T-helper 22 cell (primary cell): Measurements from ENCODE around the gene TMEM154.

ENCODE experiments used
- DNase-seq: peaks from one replicate; pipeline ENCODE4 v3.0.0-alpha.2; 2020; ENCODE audit warnings: low read depth

TMEM154 gene

DNA sequence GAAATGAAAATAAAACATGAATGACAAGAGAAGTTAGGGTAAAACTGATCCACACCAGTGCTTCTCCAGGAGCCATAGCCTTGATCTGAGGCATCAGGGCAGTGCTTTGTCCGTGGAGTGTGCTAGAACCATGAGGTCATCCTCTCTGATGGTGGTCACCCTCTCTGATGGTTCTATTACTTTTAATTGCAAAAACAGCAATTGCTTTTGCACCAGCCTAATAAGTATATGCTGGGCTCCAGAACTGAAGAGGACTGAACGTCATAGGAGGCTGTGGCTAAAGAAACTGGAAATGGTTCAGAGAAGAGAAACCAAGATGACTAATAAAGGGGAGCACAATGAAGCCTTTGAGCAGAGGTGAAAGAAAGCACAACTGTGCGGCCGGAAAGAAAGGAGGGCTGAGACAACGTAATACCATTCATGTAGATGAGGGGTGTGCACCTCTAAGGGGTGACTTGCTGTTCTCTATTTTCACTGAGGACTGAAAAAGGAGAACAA is 17.0 kb upstream of the TMEM154 start:
- DNase-seq, result peak; percentile 48

DNA sequence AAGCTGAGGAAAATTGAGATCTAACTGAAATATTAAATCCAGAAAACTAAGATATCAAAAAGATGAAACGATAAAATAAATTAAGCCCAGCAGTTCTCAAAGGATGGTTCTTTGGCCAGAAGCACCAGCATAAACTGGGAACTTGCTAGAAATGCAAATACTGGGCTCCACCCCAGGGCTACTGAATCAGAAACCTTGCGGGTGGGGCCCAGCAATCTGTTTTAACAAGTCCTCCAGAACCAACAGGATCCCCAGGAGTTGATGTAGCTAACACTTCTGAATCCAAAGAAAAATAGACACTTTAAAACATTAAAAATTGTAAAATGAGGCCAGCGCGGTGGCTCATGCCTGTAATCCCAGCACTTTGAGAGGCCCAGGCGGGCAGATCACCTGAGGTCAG is 14.1 kb upstream of the TMEM154 start:
- DNase-seq, result no peak

DNA sequence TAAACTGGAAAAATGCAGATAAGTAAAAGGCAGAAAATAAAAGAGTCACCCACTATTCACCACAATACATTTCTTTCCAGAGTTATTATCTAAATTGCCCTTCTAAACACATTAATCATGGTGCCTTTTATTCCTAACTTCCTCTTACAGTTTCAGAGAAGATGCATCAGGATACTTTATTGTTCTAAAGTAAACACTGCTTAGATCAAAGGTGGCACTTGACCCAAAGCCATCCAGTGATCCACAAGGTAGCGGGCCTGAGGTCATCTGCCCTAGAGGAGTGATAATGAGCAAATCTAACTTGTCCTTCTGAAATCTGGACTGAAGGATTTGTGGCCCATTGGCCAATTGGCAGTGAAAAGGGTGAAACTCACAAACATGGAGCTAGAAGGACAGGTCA is 12.0 kb upstream of the TMEM154 start:
- no peak for DNase-seq

DNA sequence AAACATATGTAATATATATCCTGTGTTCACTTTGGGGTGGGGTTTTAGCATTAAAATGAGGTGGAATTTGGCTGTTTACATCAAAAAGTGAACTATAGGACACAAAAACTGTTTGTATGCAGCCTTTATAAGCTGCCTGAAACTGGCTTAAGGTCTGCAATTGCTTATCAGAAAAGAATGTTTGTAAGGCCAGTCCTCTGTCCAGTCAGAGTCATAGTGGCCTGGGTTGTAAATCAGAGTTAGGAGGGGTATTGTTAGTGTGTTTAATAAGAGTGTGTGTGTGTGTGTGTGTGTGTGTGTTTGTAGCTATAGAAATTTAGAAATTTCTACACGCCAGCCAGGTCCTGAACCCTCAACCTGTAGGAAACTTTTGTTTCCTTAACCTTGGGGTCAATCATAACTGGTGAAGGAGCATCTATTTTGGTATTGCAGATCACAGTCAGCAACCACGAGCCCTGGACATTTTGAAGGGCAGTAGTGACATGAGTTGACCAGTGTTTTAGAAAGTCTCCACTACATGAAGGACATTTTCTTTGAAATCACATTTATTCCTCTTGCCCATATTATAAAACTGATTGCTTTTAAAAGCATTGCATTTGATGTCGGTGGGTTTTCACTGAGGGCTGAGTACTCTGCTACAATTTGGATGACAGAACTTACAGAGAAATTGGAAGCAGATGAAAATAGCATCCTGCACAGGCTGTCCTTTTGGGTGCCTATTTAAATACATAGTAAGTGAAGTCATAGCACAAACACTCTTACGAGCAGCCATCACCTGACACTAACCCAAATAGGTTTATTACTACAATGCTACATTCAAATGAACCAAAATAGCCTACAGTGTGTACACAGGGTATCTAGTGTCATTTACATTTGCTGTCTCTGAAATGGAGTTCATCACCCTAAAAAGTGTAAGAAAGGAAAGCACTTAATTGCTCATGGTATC is 11.2 kb upstream of the TMEM154 start:
- no peak for DNase-seq

DNA sequence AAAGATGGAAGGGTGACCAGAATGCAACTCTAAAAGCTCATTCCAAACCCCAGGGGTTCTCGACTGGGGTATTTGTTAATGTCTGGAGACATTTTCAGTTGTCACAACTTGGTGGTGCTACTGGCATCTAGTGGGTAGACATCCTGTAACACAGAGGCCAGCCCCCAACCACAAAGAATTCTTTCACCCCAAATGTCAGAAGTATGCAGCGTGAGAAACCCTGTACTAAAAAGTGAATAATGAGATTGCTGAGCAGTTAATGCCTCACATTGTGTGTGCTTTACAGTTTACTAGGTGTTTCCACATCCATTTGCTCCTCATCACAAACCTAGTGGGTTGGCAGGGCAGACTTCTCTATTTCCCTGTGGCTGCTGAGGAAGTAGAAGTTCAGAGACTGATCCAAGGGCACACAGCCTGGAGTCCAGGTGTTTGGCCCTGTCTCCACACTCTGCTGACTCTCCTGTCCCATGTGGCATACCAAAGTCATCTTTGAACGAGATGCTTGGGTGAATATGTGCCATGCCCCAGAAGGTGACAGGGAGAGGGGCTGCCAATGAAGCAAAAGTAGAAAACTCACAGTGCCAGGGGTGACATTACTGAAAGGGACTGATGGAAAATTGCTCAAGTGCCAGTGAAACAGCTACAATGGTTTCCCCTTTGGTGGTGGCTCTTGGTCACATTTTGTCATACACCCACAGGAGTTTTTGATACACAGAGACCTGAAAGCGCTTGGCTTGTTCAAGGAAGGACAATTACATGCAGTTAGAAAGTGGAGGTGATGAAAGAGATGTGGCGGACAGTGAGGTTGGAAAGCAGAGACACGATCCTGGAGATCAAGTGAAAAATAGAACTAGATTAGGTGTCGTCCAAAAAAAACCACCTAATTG is 10.1 kb upstream of the TMEM154 start:
- no peak for DNase-seq

DNA sequence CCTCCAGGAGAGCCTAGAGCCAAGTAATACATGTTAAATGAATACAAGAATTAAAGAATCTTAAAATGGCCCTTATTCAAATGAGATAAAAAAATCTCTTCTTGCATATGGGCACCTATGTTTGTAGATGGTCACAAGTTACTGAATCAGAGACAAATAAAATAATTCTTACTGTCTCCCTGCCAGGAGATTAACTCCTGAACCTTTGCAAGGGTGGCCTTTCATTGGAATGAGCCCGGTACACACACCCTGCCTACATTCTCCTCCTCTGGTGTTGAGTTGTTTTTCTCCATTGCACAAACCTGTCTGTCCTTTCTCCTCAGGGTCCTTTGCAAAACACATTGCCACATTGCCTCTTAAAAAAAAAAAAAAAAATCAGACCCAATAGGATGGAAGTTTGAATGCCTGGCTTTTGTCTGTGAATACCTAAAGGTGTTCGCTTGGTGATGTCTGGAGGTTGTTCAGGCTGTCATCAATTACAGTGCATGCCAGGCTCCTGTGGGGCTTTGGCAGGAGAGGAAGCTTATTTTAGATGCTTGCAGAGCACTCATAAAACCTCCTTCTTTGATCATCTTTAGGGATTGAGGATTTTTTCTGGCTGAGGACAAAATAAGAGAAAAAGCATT is 8.3 kb upstream of the TMEM154 start:
- DNase-seq, result no peak

DNA sequence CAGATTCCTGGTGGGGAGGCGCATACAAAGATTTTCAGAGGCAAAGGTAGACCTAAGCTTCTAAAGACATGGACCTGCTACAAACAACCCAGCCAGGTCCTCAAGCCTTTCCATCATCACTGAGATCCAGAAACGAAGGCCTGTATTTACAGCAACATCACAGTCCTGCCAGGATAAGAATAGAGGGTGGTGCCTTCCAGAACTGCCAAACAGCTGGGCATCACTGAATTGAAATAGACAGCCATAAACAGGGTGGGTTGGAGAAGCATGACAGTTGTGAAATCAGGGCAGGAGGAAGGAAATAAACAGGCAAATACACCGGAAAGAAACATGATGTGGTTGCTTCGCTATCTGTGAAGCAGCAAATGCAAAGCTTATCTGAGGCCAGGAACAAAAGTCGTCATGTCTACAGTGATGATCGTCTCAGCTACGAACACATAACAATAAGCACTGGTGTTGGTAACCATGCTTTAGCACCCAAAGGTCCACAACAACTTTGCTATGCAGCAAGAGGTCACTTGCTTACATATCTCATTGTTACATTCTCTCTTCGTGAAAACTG is 6.7 kb upstream of the TMEM154 start:
- DNase-seq, result no peak

DNA sequence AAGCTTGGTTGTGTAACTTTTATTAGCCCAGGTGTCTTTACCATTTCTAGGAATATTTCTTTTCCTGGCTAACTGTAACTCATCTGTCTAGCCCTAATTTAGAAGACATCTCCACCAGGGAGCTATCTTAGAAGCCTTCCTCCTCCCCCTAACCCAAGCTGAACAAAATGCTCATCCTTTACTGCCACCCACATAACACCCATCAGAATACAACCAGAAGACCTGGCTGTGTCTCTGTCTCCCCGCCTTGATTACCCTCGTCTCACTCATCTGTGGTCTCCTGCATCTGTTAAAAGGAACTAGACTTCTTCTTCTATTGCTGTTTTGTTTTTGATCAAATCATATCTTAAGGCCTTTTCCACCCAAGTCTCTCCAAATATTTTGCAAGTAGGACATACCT is 4.8 kb upstream of the TMEM154 start:
- DNase-seq, result no peak

DNA sequence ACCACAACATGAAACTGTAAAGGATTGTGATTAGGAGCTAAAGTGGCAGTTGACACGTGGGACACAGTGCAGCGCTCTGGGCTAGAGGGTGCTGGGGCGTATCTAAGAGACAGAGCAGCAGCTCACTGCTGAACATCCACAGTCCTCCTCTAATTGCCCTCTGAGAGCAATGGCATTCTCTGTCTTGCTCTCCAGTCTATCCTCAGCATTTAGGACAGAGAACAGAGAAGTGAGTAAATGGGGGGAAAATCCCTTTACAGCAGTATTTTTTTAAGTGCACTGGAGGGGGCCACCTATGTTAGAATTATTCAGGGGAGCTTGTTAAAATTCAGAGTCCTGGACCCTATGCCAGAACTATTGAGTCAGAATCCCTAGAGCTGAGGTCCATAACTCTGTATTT is 4.2 kb upstream of the TMEM154 start:
- no peak for DNase-seq

DNA sequence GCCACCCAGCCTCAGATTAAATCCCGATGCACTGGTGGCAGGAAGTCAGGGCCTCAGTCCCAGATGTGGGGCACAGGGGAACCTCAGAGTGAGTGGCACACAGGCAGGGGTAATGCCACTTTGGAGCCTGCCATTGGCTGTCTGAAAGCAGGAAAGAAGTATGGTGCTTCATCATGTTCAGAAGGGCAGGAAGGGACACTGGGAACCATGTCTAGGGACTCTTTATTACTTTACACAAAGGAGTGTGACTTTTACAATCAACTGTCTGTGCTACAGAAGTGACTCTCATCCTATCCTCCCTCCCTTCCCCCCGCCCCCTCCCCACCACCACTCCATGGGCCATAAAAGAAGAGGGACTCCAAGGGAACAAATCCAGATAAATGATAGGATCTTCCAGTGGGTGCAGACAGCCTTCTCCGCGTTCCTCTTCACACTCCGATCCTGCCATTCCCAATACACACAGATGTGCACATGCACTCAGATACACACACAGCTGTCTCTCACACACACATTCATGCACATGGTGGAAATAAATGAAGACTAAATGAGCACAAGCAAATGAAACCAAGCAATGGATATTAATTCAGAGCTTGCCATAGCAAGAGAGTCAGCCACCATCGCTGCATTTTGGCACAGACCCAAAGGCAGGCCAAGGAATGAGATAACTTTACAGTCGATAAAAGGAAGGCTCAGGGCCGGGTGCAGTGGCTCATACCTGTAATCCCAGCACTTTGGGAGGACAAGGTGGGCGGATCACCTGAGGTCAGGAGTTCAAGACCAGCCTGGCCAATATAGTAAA is 2.5 kb upstream of the TMEM154 start:
- DNase-seq, result no peak

DNA sequence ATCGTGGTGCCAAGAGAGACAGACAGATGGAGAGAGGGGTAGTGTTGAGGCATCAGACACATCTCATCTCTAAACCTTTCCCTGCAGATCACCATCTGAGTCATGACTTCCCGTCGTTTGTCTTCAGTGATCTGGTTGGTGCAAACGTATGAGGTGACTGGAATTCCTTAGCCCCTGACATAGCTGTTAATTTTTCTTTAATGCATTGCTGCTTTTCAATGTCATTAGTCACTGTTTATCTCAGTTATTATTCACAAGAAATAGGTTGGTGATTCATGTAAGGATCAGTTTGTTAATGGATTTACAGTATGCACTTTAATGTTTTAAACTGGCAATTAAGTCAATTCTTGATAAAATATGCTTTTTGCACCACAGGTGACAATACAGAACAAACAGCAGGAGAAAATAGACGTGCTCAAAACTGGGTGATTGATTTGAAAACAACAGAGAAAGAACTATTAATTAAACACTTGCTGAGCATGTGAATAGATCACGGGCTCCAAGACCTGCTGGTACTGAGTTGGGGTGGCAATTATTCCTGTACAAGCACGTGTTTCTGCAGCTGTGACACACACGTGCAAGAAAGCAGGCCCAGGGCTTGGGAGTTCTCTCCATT is 1.3 kb upstream of the TMEM154 start:
- no peak for DNase-seq

DNA sequence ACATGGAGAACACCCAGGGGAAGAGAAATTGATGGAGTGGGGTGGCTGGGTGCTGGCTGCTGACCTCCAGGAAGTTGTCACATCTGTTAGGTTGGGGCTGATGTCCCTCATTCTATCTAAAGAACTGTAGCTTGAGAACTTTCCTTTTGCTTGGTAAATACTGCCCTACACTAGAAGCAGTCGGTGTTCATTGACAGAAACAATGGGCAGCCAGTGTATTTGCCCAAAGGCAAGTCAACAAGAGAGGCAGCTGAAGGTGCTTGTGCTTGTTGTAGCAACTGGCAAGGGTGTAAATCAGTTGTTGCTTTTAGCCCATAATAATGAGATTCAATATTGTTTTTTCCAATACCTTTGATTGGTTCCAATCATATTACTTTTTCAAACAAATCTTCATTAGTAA is 956 bp downstream of the TMEM154 start:
- DNase-seq, result no peak

DNA sequence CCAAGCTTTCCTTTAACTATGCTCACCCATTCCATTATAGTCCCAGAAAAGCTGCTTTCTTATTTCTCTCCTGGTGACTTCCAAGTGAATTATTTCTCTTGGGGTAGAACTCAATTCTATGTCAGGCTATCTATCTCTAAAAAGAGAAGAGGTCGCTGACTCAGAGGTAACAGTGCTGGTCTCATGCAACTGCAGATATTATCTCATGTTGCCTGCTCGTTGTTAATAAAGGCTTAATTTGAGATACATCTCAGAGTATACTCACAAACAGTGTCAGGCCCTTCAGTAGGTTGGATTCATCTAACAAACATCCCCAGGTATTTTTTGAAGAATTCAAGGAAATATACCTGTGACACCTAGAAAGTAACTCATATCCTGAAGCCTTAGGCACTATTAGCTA is 2.7 kb downstream of the TMEM154 start:
- no peak for DNase-seq

DNA sequence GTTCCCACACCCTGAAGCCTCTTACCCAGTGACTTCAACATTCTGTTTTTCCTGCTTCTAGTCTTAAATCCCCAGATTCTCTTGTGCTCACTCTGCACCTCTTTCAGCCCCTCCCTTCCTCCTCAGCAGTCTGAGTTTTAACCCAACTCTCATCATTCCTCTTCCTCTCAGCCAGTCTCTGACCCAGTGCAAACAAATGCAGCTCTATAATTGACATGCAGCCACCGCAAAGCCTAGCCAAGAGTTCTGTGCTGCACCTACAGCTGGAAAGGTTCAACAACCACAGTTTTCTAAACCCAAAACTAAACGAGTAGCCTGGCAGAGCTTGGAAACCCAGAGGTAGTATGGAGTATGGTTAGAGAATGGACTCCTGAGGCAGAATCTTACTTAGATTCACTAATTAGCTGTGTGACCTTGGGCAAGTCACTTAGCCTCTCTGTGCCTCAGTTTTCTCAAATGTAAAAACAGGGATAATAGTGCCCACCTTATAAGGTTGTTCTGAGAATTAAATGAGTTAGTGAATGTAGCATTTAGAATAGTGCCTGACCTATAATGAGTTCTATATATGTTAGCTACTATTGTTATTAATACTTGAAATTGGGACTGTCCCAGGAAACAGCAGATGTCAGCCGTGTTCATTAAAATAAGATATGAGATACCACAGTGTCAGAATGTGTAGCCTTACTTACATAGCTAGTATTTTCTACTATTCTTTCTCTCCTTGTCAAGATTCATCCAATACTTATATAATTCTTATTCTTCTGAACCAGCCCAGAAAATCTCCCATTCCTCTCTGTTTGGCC is 3.5 kb downstream of the TMEM154 start:
- no peak for DNase-seq

DNA sequence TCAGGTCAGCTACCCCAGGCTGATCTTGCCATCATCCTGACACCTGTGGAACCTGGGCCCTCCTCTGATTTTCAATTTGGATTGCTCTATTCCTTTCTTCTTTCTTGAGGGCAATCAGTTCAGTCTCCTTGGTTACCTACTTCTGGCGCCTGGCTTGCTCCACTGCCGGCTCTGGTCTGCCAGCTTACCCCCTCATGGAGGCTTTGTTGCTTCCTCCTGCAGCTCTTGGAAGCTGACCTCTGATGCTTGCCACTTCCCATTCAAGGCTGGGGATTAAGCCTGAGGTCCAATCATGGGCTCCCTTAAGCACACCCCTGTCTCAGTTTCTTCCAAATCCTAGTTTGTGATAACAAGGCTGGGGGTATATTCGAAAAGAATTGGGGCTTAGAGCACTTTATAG is 5.4 kb downstream of the TMEM154 start:
- no peak for DNase-seq

DNA sequence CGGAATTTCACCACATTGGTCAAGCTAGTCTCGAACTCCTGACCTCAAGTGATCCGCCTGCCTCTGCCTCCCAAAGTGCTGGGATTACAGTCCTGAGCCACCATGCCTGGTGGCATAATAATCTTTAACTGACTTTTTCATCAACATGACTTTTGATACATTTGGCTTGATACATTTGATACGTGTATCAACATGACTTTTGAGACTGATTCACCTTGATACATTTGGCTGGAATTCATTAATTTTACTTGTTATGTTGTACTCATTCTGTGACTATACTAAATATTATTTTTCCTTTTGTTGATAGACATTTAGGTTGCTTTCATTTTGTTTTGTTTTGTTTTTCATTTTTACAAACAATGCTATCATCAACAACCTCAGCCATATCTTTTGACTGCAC is 6.3 kb downstream of the TMEM154 start:
- no peak for DNase-seq

DNA sequence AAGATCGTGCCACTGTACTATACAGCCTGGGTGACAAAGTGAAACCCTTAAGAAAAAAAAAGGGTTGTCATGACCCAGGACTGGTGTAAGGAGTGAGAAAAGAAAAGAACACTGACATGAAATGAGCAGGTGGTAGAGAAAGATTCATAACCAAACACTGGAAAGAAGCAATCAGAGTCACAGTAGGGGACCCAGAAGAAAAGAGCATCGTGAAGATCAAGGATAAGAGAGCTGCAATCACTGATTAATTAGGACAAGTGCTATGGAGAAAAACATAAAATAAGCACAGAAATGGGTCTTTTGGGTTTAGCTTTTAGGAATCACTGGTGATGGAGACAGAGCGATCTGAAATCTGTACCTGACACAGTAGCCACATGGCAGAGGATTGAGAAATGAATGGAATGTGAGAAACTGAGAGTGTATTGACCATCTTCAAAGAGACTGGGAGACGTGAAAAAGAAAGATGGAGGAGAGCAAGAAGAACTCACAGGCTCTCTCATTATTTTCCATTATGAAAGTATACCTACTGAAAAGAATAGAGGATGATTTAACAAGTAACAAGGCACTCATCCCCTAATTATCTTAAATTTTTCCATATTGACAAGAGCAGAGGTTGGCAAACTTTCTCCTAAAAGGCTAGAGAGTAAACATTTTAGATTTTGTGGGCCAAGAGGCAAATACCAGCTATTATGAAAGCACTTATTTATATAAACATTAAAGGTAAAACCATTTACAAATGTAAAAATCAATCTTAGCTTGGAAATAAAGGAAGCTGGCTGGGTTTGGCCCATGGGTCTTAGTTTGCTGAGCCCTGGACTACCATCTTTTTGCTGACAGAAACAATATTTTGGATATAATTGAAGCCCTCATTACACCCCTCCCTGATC is 7.3 kb downstream of the TMEM154 start:
- DNase-seq, result no peak

DNA sequence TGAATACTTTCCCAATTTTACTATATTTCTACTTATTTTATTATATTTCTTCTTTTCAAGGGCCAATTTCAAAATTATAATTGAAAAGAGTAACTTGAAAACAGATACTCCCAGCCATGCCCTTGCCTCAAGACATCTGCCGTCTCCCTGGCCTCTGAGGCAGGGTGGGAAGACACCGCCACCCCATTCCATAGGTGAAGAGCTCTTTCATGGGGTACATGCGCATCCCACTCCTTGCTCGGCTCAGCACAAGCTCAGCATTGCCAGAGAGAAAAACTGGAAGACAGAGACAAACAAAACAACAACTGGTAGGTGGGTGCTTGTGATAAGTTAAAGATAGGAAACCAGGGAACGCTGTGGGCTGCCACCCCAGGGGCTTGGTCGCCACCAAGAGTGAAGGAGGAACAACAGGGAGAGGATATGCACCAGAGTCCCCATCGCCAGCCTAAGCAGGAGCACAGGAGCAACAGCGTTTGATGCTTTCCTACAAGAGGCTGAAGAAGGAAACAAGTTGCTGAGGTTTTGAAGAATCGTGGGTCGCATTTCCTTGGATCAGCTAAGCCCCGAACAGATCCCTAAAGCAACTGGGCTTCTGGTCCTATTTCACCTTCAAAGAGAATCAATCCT is 11.3 kb downstream of the TMEM154 start:
- no peak for DNase-seq
